ENCODE results near the gene MTIF3. TPM values are rescaled to one million over a fixed set of nuclear protein-coding genes. Genes with fewer than 3 reads are reported as not detected.

The MTIF3 gene
- polyA plus RNA-seq, 3 donors = 61.6 to 135 (median 86.6) TPM

DNA sequence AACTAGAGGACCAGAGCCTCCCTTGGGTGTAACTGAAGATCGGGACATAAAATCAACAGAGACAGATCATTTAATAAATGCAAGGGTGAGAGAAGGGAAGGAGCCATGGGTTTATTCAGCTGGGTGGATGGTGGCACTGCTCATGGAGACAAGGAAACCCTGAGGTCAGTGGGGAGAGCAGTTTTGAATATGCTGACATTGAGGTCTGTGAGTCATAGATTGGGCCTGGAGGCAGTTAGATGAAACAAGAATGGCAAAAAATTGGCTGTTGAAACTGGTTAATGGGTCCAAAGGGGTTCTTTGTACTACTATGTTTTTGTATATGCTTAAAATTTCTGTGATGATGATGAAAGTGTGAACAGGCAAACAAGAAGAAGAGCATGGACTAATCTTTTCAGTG, 31.0 kb downstream of the MTIF3 start:
- Mint-ChIP-seq H3K36me3 (no peaks in the 10 kb centered on the region), H3K9me3 (no peaks in the 10 kb centered on the region), H3K27ac (no peak overlapping the region), H3K4me3 (no peak overlapping the region), H3K27me3 (ENCODE audit: low read depth in 3 of 3) (peaks cover 1 to 6% (median 2%) of the 10 kb centered on the region in 3 donors), H3K4me1 (peaks cover 11% of the 10 kb centered on the region)
- H2AFZ ChIP-seq (ENCODE audit: insufficient read depth, low read depth, low read length, poor library complexity, severe bottlenecking) = no peak overlapping the region
- no peaks in the 10 kb centered on the region for H3K9me3 ChIP-seq (replicated peaks in 1 of 2; ENCODE audit: control insufficient read depth in 1 of 2, insufficient read depth in 1 of 2, low read length in 2 of 2)
- no peak overlapping the region for H3K9ac ChIP-seq (ENCODE audit: insufficient read depth, low read length, poor library complexity, severe bottlenecking)
- H3K27ac ChIP-seq (ENCODE audit: low read depth in 1 of 2, low read length in 2 of 2) = no peak overlapping the region
- H3K36me3 ChIP-seq (replicated peaks in 1 of 2; ENCODE audit: control insufficient read depth in 1 of 2, insufficient read depth in 2 of 2, low read length in 2 of 2) = no peaks in the 10 kb centered on the region
- intact Hi-C loops (cut with micrococcal nuclease) = no loop called here
- 100% methylated on average over 1 of the region's 1 CpG for WGBS (ENCODE audit: insufficient coverage)
- H3K79me2 ChIP-seq (ENCODE audit: insufficient read depth, low read length) = no peaks in the 10 kb centered on the region
- DNase-seq = no peak
- no peak overlapping the region for H3K4me3 ChIP-seq (replicated peaks in 1 of 3; ENCODE audit: low read depth in 2 of 3, low read length in 3 of 3)
- TF ChIP-seq, protein P1, sequence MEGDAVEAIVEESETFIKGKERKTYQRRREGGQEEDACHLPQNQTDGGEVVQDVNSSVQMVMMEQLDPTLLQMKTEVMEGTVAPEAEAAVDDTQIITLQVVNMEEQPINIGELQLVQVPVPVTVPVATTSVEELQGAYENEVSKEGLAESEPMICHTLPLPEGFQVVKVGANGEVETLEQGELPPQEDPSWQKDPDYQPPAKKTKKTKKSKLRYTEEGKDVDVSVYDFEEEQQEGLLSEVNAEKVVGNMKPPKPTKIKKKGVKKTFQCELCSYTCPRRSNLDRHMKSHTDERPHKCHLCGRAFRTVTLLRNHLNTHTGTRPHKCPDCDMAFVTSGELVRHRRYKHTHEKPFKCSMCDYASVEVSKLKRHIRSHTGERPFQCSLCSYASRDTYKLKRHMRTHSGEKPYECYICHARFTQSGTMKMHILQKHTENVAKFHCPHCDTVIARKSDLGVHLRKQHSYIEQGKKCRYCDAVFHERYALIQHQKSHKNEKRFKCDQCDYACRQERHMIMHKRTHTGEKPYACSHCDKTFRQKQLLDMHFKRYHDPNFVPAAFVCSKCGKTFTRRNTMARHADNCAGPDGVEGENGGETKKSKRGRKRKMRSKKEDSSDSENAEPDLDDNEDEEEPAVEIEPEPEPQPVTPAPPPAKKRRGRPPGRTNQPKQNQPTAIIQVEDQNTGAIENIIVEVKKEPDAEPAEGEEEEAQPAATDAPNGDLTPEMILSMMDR (IDR thresholded peaks at IDR 0.05) = no peak
- peaks cover 6 to 9% of the 10 kb centered on the region in 2 donors for H3K4me1 ChIP-seq (ENCODE audit: control insufficient read depth in 1 of 2, insufficient read depth in 2 of 2, low read length in 2 of 2)
- H4K20me1 ChIP-seq (ENCODE audit: insufficient read depth, low read length) = no peaks in the 10 kb centered on the region
- no peaks in the 10 kb centered on the region for H3K27me3 ChIP-seq (ENCODE audit: control insufficient read depth in 2 of 2, insufficient read depth in 2 of 2, low read length in 2 of 2)
- H3K4me2 ChIP-seq (replicated peaks; ENCODE audit: extremely low read depth, low read length, poor library complexity, severe bottlenecking) = no peak overlapping the region

DNA sequence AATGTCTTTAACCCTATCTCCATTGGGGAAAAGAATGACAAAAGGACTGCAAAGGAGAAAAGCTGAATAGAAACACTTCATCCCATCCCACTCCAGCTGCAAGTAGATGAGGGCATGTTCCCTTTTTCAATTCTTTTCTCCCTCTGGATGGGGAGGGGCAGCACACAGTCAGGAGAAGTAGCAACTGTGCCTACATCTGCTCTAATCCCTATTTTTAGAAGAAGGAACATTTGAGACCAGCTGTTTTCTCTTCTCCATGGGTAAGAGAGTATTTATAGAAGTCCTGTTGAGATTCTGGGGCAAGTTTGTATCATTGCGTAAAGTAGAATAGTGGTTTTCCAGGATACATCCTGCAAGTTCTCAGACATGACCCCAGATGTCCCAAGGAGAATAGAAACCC, 35.2 kb downstream of the MTIF3 start:
- no peak overlapping the region for H3K4me3 ChIP-seq (replicated peaks in 1 of 3; ENCODE audit: low read depth in 2 of 3, low read length in 3 of 3)
- Mint-ChIP-seq H3K27me3 (ENCODE audit: low read depth in 3 of 3) (peaks cover 5 to 14% (median 7%) of the 10 kb centered on the region in 3 donors), H3K27ac (no peak overlapping the region), H3K4me3 (no peak overlapping the region), H3K4me1 (peaks cover 11% of the 10 kb centered on the region), H3K9me3 (peaks cover 0 to 2% (median 0%) of the 10 kb centered on the region in 7 donors), H3K36me3 (no peaks in the 10 kb centered on the region)
- intact Hi-C loops (cut with micrococcal nuclease) = no loop called here
- WGBS (ENCODE audit: insufficient coverage) = no CpG with 5 or more reads among the region's 1 CpG
- H3K27me3 ChIP-seq (ENCODE audit: control insufficient read depth in 2 of 2, insufficient read depth in 2 of 2, low read length in 2 of 2) = no peaks in the 10 kb centered on the region
- H3K79me2 ChIP-seq (ENCODE audit: insufficient read depth, low read length) = no peaks in the 10 kb centered on the region
- H3K27ac ChIP-seq (ENCODE audit: low read depth in 1 of 2, low read length in 2 of 2) = no peak overlapping the region
- no peaks in the 10 kb centered on the region for H3K9me3 ChIP-seq (replicated peaks in 1 of 2; ENCODE audit: control insufficient read depth in 1 of 2, insufficient read depth in 1 of 2, low read length in 2 of 2)
- H3K4me1 ChIP-seq (ENCODE audit: control insufficient read depth in 1 of 2, insufficient read depth in 2 of 2, low read length in 2 of 2) = peaks cover 0 to 3% of the 10 kb centered on the region in 2 donors
- no peak overlapping the region for H3K9ac ChIP-seq (ENCODE audit: insufficient read depth, low read length, poor library complexity, severe bottlenecking)
- no peak for DNase-seq
- H3K4me2 ChIP-seq (replicated peaks; ENCODE audit: extremely low read depth, low read length, poor library complexity, severe bottlenecking) = no peak overlapping the region
- H3K36me3 ChIP-seq (replicated peaks in 1 of 2; ENCODE audit: control insufficient read depth in 1 of 2, insufficient read depth in 2 of 2, low read length in 2 of 2) = no peaks in the 10 kb centered on the region
- H2AFZ ChIP-seq (ENCODE audit: insufficient read depth, low read depth, low read length, poor library complexity, severe bottlenecking) = no peak overlapping the region
- no peaks in the 10 kb centered on the region for H4K20me1 ChIP-seq (ENCODE audit: insufficient read depth, low read length)
- TF ChIP-seq, protein P1 (IDR thresholded peaks at IDR 0.05) = no peak

All from CD14-positive monocyte (primary cell).